HG03342 (cell line): ENCODE results near the gene SMPD3.

ENCODE experiments used
- ATAC-seq: cut with Tn5 transposase; IDR thresholded peaks from one replicate; pipeline ENCODE4 v1.9.1; 2021; ENCODE audit warnings: mild to moderate bottlenecking, moderate library complexity; ENCODE audit not compliant: unreplicated experiment

SMPD3 gene

GRCh38 chr16:68408428-68408827 is 39.9 kb downstream of the SMPD3 start:
- no peak for ATAC-seq

GRCh38 chr16:68406458-68407152 is 41.7 kb downstream of the SMPD3 start:
- ATAC-seq: no peak

GRCh38 chr16:68404736-68405345 is 43.5 kb downstream of the SMPD3 start:
- no peak for ATAC-seq

- no peak for ATAC-seq
These were observed 44.6 kb downstream of the SMPD3 start for GRCh38 chr16:68403704-68404103.

- no peak for ATAC-seq
These were observed 45.1 kb downstream of the SMPD3 start for GRCh38 chr16:68403177-68403576.

GRCh38 chr16:68402748-68403040 is 45.6 kb downstream of the SMPD3 start:
- ATAC-seq: no peak

GRCh38 chr16:68401871-68402747 is 46.2 kb downstream of the SMPD3 start:
- ATAC-seq: no peak

GRCh38 chr16:68400924-68401460 is 47.3 kb downstream of the SMPD3 start:
- no peak for ATAC-seq

- ATAC-seq: no peak
These were observed 48.0 kb downstream of the SMPD3 start for GRCh38 chr16:68400083-68400923.

GRCh38 chr16:68399456-68399855 is 48.9 kb downstream of the SMPD3 start:
- no peak for ATAC-seq

GRCh38 chr16:68397710-68398201 is 50.6 kb downstream of the SMPD3 start:
- ATAC-seq: no peak

- ATAC-seq: no peak
These were observed 51.8 kb downstream of the SMPD3 start for GRCh38 chr16:68396481-68396880.

GRCh38 chr16:68395815-68396214 is 52.5 kb downstream of the SMPD3 start:
- no peak for ATAC-seq

GRCh38 chr16:68395167-68395786 is 53.0 kb downstream of the SMPD3 start:
- no peak for ATAC-seq

GRCh38 chr16:68393333-68393732 is 55.0 kb downstream of the SMPD3 start:
- no peak for ATAC-seq

GRCh38 chr16:68389750-68390371 is 58.4 kb downstream of the SMPD3 start:
- no peak for ATAC-seq

GRCh38 chr16:68389006-68389405 is 59.3 kb downstream of the SMPD3 start:
- no peak for ATAC-seq

GRCh38 chr16:68388124-68388523 is 60.2 kb downstream of the SMPD3 start:
- ATAC-seq: no peak

- no peak for ATAC-seq
These were observed 61.0 kb downstream of the SMPD3 start for GRCh38 chr16:68387301-68387700.

GRCh38 chr16:68386628-68387027 is 61.7 kb downstream of the SMPD3 start:
- ATAC-seq: no peak
